HUES48 (cell line): ENCODE measurements around the gene TFR2.
A peak's percentile ranks its signal among the peaks of the same experiment; 100 is the strongest.

Experiments used
- H3K27ac ChIP-seq: one replicate; pipeline ENCODE4 v1.7.0; 2013; ENCODE audit warnings: low read depth, low read length, inconsistent platforms
- H3K27me3 ChIP-seq: 2 replicates; pipeline ENCODE4 v1.6.1; 2013; ENCODE audit warnings: mild to moderate bottlenecking, low read length; ENCODE audit not compliant: control insufficient read depth, insufficient read depth
- H3K36me3 ChIP-seq: 2 replicates; pipeline ENCODE4 v1.6.1; 2013; ENCODE audit warnings: low read length; ENCODE audit not compliant: control insufficient read depth, insufficient read depth
- H3K4me1 ChIP-seq: 2 replicates; pipeline ENCODE4 v1.6.1; 2013; ENCODE audit warnings: mild to moderate bottlenecking, low read length; ENCODE audit not compliant: control insufficient read depth, insufficient read depth
- H3K4me3 ChIP-seq: 2 replicates; pipeline ENCODE4 v1.5.1; 2013; ENCODE audit warnings: mild to moderate bottlenecking, low read depth, low read length
- H3K9ac ChIP-seq: 2 replicates; pipeline ENCODE4 v1.6.1; 2013; ENCODE audit warnings: mild to moderate bottlenecking, low read depth, low read length, moderate library complexity
- H3K9me3 ChIP-seq: 2 replicates; pipeline ENCODE4 v1.6.1; 2013; ENCODE audit warnings: low read length; ENCODE audit not compliant: control insufficient read depth, insufficient read depth

Gene TFR2

GRCh38 chr7:100606313-100606712 is 35.0 kb downstream of the TFR2 start:
- H3K4me1 ChIP-seq, result peaks cover 24% of the 10 kb centered on the region
- H3K4me3 ChIP-seq, result no peak overlapping the region
- H3K9me3 ChIP-seq, result no peaks in the 10 kb centered on the region
- no peak overlapping the region for H3K27ac ChIP-seq
- 0 out of 2 replicates have a peak, but pooled peaks cover 4% of the 10 kb centered on the region for H3K36me3 ChIP-seq
- no peak overlapping the region for H3K9ac ChIP-seq
- no peaks in the 10 kb centered on the region; the same call in 1 of the 2 replicates for H3K27me3 ChIP-seq

GRCh38 chr7:100604976-100605911 is 36.1 kb downstream of the TFR2 start:
- Histone ChIP-seq H3K27ac (no peak overlapping the region), H3K27me3 (no peaks in the 10 kb centered on the region; the same call in 1 of the 2 replicates), H3K9me3 (no peaks in the 10 kb centered on the region), H3K36me3 (0 out of 2 replicates have a peak, but pooled peaks cover 4% of the 10 kb centered on the region), H3K4me1 (peaks cover 26% of the 10 kb centered on the region), H3K9ac (no peak overlapping the region), H3K4me3 (peak overlapping the region; percentile 79)

GRCh38 chr7:100604028-100604975 is 37.0 kb downstream of the TFR2 start:
- Histone ChIP-seq H3K9me3 (no peaks in the 10 kb centered on the region), H3K4me3 (peak overlapping the region; percentile 79), H3K36me3 (0 out of 2 replicates have a peak, but pooled peaks cover 4% of the 10 kb centered on the region), H3K27me3 (no peaks in the 10 kb centered on the region; the same call in 1 of the 2 replicates), H3K9ac (peak overlapping the region; percentile 11; the same call in 1 of the 2 replicates), H3K4me1 (peaks cover 26% of the 10 kb centered on the region), H3K27ac (peak overlapping the region; percentile 11)

- Histone ChIP-seq H3K36me3 (0 out of 2 replicates have a peak, but pooled peaks cover 4% of the 10 kb centered on the region), H3K9ac (peak overlapping the region; percentile 11; the same call in 1 of the 2 replicates), H3K9me3 (no peaks in the 10 kb centered on the region), H3K27me3 (no peaks in the 10 kb centered on the region; the same call in 1 of the 2 replicates), H3K27ac (peak overlapping the region; percentile 11), H3K4me3 (peak overlapping the region; percentile 61), H3K4me1 (peaks cover 26% of the 10 kb centered on the region)
These were observed 37.7 kb downstream of the TFR2 start for GRCh38 chr7:100603726-100604027.

GRCh38 chr7:100602889-100603725 is 38.2 kb downstream of the TFR2 start:
- Histone ChIP-seq H3K4me1 (peaks cover 26% of the 10 kb centered on the region), H3K27ac (peak overlapping the region; percentile 28), H3K9me3 (no peaks in the 10 kb centered on the region), H3K9ac (peak overlapping the region; percentile 11; the same call in 1 of the 2 replicates), H3K36me3 (0 out of 2 replicates have a peak, but pooled peaks cover 4% of the 10 kb centered on the region), H3K27me3 (no peaks in the 10 kb centered on the region; the same call in 1 of the 2 replicates), H3K4me3 (peak overlapping the region; percentile 61)

GRCh38 chr7:100600730-100601038 is 40.7 kb downstream of the TFR2 start:
- Histone ChIP-seq H3K9me3 (no peaks in the 10 kb centered on the region), H3K4me1 (peaks cover 22% of the 10 kb centered on the region), H3K27me3 (no peaks in the 10 kb centered on the region; the same call in 1 of the 2 replicates)

GRCh38 chr7:100599911-100600729 is 41.2 kb downstream of the TFR2 start:
- H3K9me3 ChIP-seq, result no peaks in the 10 kb centered on the region
- no peak overlapping the region for H3K27ac ChIP-seq
- no peak overlapping the region for H3K9ac ChIP-seq
- 0 out of 2 replicates have a peak, but pooled peaks cover 6% of the 10 kb centered on the region for H3K36me3 ChIP-seq
- no peak overlapping the region for H3K4me3 ChIP-seq
- no peaks in the 10 kb centered on the region for H3K27me3 ChIP-seq
- peaks cover 22% of the 10 kb centered on the region for H3K4me1 ChIP-seq

More at GRCh38 chr7:100600730-100601038, 40.7 kb downstream of the TFR2 start:
- Histone ChIP-seq H3K9ac (no peak overlapping the region), H3K36me3 (0 out of 2 replicates have a peak, but pooled peaks cover 6% of the 10 kb centered on the region), H3K27ac (no peak overlapping the region), H3K4me3 (no peak overlapping the region)

- Histone ChIP-seq H3K36me3 (0 out of 2 replicates have a peak, but pooled peaks cover 6% of the 10 kb centered on the region), H3K9me3 (no peaks in the 10 kb centered on the region), H3K9ac (no peak overlapping the region), H3K4me1 (peaks cover 17% of the 10 kb centered on the region), H3K27me3 (no peaks in the 10 kb centered on the region), H3K4me3 (no peak overlapping the region), H3K27ac (no peak overlapping the region)
These were observed 42.9 kb downstream of the TFR2 start for GRCh38 chr7:100598425-100598824.

- Histone ChIP-seq H3K9ac (no peak overlapping the region), H3K4me3 (no peak overlapping the region), H3K4me1 (peaks cover 4% of the 10 kb centered on the region; the same call in 1 of the 2 replicates), H3K27ac (no peak overlapping the region), H3K36me3 (0 out of 2 replicates have a peak, but pooled peaks cover 6% of the 10 kb centered on the region), H3K27me3 (peaks cover 6% of the 10 kb centered on the region), H3K9me3 (no peaks in the 10 kb centered on the region)
These were observed 46.2 kb downstream of the TFR2 start for GRCh38 chr7:100595188-100595587.
